ENCODE results near the gene FHOD1. TPM values are rescaled to one million over a fixed set of nuclear protein-coding genes. Genes with fewer than 3 reads are reported as not detected.

Gene FHOD1
- polyA plus RNA-seq, 2 of the 4 experiments (the other 2 are of a cell fraction) = 16.1 to 33.6 TPM

- Histone ChIP-seq H3K27ac (peak overlapping the region; percentile 91 to 97), H3K4me2 (peak overlapping the region; percentile 57), H3K9me3 (no peaks in the 10 kb centered on the region), H3K4me3 (no peak overlapping the region), H3K4me1 (peaks cover 59% of the 10 kb centered on the region)
- DNase-seq (ENCODE audit: low read depth in 1 of 2, low spot score in 1 of 2) (no peak), FAIRE-seq (no peak), ATAC-seq (no peak)
- ChIA-PET POLR2A (interaction anchor here (1.4 kb wide), 1 partner anchor 11 kb away, joined by 6 read pairs; no protein-coding TSS in a partner anchor), CTCF (interaction anchor here (0.9 to 9.7 kb wide), 7 partner anchors 9 to 288 kb away, joined by 3 to 138 read pairs (median 3); partner anchors contain the start of gene TMEM208)
- WGBS (ENCODE audit: missing lambda C conversion rate) = 96% methylated on average over 3 of the region's 4 CpGs
- TF ChIP-seq PBX3 (IDR thresholded peaks at IDR 0.05) (no peak), CEBPB (IDR thresholded peaks at IDR 0.05) (no peak), ZNF302 (CRISPR knock-in tag; IDR thresholded peaks at IDR 0.05) (no peak), POLR2AphosphoS2 (conservative IDR thresholded peaks at IDR 0.05; ENCODE audit: low read length) (no peak), ZSCAN20 (CRISPR knock-in tag; IDR thresholded peaks at IDR 0.05) (no peak), NR3C1 (IDR thresholded peaks at IDR 0.05) (no peak), REST (IDR thresholded peaks at IDR 0.05) (no peak), HDAC2 (IDR thresholded peaks at IDR 0.05) (no peak)
These were observed 5.0 kb downstream of the FHOD1 start for GRCh38 chr16:67242138-67242730.

- Histone ChIP-seq H3K4me3 (no peak overlapping the region), H3K4me1 (peaks cover 59% of the 10 kb centered on the region), H3K4me2 (peak overlapping the region; percentile 57), H3K9me3 (no peaks in the 10 kb centered on the region), H3K27ac (peak overlapping the region; percentile 91 to 97)
- CTCF ChIA-PET = interaction anchor here (0.5 to 9.7 kb wide), 7 partner anchors 8 to 287 kb away, joined by 3 to 138 read pairs (median 3); partner anchors contain the start of gene TMEM208
- ATAC-seq (peak; percentile 16 to 46; a peak in 4 of 6 replicates), FAIRE-seq (no peak), DNase-seq (ENCODE audit: low read depth in 1 of 2, low spot score in 1 of 2) (peak; percentile 74 to 76)
- POLR2A ChIA-PET = interaction anchor here (0.7 to 1.4 kb wide), 3 partner anchors 10 to 14 kb away, joined by 4 to 7 read pairs (median 6); partner anchors contain the start of gene TMEM208
- WGBS (ENCODE audit: missing lambda C conversion rate) = 26% methylated on average over 8 of the region's 10 CpGs
- no peak for TF ChIP-seq RNF2 (IDR thresholded peaks at IDR 0.05; ENCODE audit: borderline replicate concordance, low read depth)
- no peak for TF ChIP-seq FOSB (CRISPR knock-in tag; IDR thresholded peaks at IDR 0.05)
- peak; percentile 61; the same call in 1 of the 2 replicates for TF ChIP-seq RFX5 (IDR thresholded peaks at IDR 0.05)
- TF ChIP-seq HES2 (IDR thresholded peaks at IDR 0.05) = no peak
- peak; percentile 77 for TF ChIP-seq NFE2L2 (conservative IDR thresholded peaks at IDR 0.05; ENCODE audit: low read length)
- TF ChIP-seq MAX (IDR thresholded peaks at IDR 0.05) = 0 out of 2 replicates have a peak, but pooled peaks have one; percentile 43
- no peak for TF ChIP-seq TP53 (CRISPR knock-in tag; IDR thresholded peaks at IDR 0.05)
- no peak for TF ChIP-seq NPAS2 (CRISPR knock-in tag; IDR thresholded peaks at IDR 0.05; ENCODE audit: borderline replicate concordance)
- no peak for TF ChIP-seq JUNB (IDR thresholded peaks at IDR 0.05)
- no peak for TF ChIP-seq SREBF2 (IDR thresholded peaks at IDR 0.05)
- no peak for TF ChIP-seq BCL3 (IDR thresholded peaks at IDR 0.05)
- no peak for TF ChIP-seq ZNF302 (CRISPR knock-in tag; IDR thresholded peaks at IDR 0.05)
- no peak for TF ChIP-seq RARB (CRISPR knock-in tag; IDR thresholded peaks at IDR 0.05)
- no peak for TF ChIP-seq MYC (IDR thresholded peaks at IDR 0.05; ENCODE audit: borderline replicate concordance, low read length)
- no peak for TF ChIP-seq HDAC2 (IDR thresholded peaks at IDR 0.05)
- no peak for TF ChIP-seq HOXB13 (CRISPR knock-in tag; IDR thresholded peaks at IDR 0.05; ENCODE audit: low read depth)
- no peak for TF ChIP-seq ELK1 (IDR thresholded peaks at IDR 0.05; ENCODE audit: low read depth, low read length)
- no peak for TF ChIP-seq FOSL2 (IDR thresholded peaks at IDR 0.05)
- TF ChIP-seq FOSL2 (CRISPR knock-in tag; IDR thresholded peaks at IDR 0.05) = peak; percentile 71
- TF ChIP-seq EHMT2 (IDR thresholded peaks at IDR 0.05; ENCODE audit: low read depth) = no peak
- TF ChIP-seq POLR2A (IDR thresholded peaks at IDR 0.05; ENCODE audit: low read length) = no peak
- no peak for TF ChIP-seq RCOR1 (IDR thresholded peaks at IDR 0.05; ENCODE audit: low read depth, low read length)
- TF ChIP-seq GATA3 (IDR thresholded peaks at IDR 0.05; ENCODE audit: borderline replicate concordance) = no peak
These were observed 6.0 kb downstream of the FHOD1 start for GRCh38 chr16:67241008-67241900.
